GM21576 (cell line): Measurements from ENCODE around the gene GPR4.
A peak's percentile ranks its signal among the peaks of the same experiment; 100 is the strongest.

Experiments used
- ATAC-seq: cut with Tn5 transposase; IDR thresholded peaks from one replicate; pipeline ENCODE4 v1.9.1; 2021; ENCODE audit warnings: mild to moderate bottlenecking, moderate library complexity; ENCODE audit not compliant: unreplicated experiment

The GPR4 gene

GRCh38 chr19:45590300-45591003 is 11.6 kb downstream of the GPR4 start:
- no peak for ATAC-seq

GRCh38 chr19:45589768-45590167 is 12.2 kb downstream of the GPR4 start:
- ATAC-seq, result no peak

- ATAC-seq, result no peak
Observed at GRCh38 chr19:45587873-45588272, 14.1 kb downstream of the GPR4 start.

DNA sequence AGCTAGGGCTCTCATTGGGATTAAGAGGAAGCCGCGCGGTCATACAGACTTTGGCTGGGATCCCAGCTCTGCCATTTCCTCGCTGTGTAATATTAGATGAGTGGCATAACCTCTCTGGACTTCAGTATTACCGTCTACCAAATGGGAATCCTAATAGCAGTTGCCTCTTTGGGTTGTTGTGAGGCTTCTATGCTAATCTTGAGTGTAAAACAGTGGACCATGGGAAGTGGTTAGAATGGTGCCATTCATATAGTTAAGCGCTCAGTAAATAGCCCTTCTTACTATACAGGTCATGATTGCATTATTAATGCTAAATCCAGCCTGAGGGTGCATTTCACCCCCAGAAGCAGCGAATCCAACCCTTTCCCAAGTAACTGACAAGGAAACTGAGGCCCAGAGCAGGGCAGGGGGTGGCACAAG is 16.8 kb downstream of the GPR4 start:
- no peak for ATAC-seq

DNA sequence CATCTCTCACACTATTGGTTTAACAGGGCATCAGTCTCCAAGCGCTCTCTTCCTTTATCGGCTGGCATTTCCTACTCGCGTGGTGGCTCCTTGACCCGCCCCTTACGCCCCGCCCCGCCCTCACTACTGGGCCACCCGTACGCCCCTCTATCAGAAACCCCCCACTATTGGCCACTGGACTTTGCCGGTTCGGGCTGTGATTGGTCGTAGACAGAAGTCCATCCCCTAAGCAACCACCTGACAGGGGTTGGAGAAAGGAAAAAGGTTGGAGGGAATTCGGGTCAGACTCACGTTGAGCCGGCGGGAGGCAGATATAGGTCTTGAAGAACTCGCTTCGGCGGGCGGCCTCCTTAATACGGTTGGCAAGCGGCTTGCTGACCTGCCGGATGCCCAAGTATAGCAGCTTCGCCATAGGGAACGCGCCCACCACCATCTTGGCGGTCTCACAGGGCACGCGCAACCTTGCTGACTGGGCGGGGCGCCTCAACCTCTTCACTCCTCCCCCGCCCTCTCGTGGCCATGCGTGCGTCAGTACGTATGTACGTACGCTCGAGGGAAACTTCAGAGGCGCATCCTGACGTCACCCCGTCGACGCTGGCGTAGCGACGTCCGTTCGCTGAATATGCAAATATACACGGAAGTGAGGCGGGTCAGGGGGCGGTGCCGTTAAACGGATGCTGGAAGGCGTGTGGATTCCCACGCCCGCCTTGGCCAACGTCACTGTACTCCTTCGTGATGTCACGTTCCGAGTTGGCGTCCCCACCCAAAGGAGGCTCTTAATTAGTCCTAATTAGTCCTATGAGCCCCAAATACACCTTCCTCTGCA is 17.5 kb downstream of the GPR4 start, which contains the start of gene OPA3:
OPA3 (minus strand) TSS at position 471 of the 826 bp plus-strand sequence; CDS start at position 433, 38 bp downstream.
- ATAC-seq, result peak; percentile 84

DNA sequence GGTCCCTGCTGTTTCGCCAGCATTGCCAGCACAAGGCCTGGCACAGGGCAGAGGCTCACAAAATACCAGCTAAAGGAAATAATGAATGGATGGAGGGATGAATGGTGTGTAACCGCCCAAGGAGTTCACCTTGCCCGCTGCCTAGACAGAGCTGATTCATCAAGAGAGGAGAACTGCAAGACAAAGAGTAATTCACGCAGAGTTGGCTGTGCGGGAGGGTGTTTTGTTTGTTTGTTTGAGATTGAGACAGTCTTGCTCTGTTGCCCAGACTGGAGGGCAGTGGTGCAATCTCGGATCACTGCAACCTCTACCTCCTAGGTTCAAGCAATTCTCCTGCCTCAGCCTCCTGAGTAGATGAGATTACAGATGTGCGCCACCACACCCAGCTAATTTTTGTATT is 20.4 kb downstream of the GPR4 start:
- no peak for ATAC-seq

DNA sequence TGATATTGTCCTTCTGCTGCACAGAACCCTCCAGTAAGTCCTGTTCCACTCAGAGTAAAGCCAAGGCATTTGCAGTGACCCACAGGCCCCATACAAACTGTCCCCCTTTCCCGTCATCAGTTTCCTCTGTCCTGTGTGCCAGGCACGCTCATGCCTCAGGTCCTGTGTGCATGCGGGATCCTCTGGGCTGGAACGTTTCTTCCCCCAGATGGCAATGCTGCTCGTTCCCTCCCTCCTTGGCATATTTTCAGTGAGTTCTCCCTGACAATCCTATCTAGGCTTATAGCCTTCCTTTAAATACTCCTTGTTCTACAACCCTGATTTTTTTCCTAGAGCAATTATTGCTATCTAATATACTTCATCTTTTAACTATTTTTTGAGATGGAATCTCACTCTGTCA is 23.2 kb downstream of the GPR4 start:
- no peak for ATAC-seq

- ATAC-seq, result no peak
Observed at GRCh38 chr19:45577111-45577905, 24.7 kb downstream of the GPR4 start.

DNA sequence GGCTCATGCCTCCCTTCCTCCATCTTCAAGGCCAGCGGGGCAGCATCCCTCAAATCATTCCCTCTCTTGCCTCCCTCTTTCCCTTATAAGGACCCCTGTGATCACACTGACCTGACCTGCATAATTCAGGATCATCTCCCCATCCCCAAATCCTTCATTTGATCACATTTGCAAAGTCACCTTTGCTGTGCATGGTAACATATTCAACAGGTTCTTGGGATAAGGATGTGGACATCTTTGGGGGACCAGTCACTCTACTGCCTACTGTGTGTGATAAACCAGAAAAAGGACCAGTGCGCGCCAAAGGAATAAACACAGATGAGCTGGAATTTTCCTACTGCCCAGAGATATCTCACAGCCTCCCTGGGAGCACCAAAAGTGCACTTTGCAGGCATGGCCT is 25.3 kb downstream of the GPR4 start:
- no peak for ATAC-seq

- ATAC-seq, result no peak
Observed at GRCh38 chr19:45575216-45575615, 26.8 kb downstream of the GPR4 start.

DNA sequence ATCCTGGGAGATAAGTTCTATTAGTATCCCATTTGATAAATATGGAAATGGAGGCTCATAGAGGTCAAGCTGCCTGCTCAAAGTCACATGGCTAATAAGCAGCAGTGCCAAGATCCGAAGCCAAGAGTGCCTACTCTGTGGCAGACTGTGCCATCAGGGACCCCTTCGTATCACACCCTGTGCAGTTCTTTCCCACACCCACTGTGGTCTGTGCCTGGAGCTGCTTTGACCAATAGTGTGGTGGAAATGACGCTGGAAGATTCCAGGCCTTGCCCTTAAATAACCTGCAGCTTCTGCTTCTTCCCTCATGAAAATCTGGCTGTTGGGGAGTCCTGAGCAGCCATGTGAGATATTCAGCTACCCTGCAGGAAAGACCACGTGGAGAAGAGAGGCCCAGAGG is 27.5 kb downstream of the GPR4 start:
- ATAC-seq, result no peak

DNA sequence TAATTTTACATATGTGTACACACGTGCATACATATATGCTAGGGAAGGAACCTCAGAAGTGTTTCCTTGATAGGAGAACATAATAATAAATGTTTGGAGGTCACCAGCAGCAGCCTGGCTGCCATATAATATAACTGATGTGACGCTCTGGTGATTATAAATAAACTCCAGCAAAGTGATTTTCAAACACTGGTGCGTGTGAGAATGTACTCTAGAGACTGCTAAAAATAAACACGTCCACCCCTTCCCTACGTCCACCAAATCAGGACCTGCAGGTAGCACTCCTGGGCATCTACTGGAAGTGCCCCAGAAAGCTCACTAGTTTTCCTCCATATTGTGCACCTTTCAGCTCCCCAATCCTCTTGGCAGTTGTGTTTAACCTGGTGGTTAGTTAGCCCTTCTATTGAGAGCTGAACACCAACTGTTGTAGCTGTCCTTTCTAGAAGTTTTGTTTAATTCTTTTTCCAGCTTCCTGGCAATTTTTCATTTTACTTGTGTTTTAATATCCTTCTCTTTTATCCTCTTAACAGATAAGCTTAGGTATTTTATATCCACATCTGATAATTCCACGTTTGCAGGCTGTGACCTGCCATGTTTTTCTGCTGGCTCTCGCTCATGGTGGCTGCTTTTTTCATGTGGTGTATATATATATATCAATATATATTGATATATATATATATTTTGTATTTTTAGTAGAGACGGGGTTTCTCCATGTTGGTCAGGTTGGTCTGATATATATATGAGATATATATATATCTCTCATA is 30.4 kb downstream of the GPR4 start:
- no peak for ATAC-seq

- no peak for ATAC-seq
Observed at GRCh38 chr19:45569619-45570421, 32.2 kb downstream of the GPR4 start.

GRCh38 chr19:45568732-45569131 is 33.3 kb downstream of the GPR4 start:
- ATAC-seq, result no peak

DNA sequence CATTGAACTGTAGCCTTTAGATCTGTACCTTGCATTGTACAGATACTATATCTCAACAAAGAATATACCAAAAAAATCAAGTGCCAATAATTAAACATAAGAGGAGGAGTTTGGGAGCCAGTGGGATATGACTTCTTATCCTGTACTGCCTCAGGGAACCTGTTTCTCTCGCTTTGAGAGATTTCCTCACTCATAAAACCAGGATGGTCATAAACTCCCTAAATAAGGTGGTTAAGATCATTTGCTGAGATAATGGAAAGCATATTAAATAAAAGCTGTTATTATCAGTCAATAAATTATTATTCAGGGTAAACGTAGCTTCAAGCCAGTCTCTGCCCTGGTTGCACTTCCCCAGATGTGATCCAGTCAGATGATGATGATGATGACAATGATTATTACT is 34.4 kb downstream of the GPR4 start:
- no peak for ATAC-seq

GRCh38 chr19:45564131-45564780 is 37.8 kb downstream of the GPR4 start:
- no peak for ATAC-seq

DNA sequence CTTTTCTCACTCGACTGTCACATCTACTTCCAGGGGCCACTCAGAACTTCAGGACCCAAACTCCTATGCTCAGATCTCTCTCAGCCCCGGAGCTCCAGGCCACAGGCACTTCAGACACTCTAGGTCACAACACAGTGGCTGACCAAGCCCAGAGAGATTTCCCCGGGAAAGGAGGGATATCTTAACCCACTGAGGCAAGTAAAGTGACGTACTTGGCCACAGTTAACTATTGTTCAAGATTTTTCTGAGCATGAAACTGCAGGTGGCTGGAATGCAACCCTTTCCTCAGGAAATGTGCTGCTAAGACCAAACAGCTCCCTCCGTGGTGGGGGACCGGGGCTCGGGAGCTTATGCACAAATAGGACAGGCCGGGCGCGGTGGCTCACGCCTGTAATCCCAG is 41.3 kb downstream of the GPR4 start:
- no peak for ATAC-seq

- ATAC-seq, result no peak
Observed at GRCh38 chr19:45560038-45560437, 42.0 kb downstream of the GPR4 start.

DNA sequence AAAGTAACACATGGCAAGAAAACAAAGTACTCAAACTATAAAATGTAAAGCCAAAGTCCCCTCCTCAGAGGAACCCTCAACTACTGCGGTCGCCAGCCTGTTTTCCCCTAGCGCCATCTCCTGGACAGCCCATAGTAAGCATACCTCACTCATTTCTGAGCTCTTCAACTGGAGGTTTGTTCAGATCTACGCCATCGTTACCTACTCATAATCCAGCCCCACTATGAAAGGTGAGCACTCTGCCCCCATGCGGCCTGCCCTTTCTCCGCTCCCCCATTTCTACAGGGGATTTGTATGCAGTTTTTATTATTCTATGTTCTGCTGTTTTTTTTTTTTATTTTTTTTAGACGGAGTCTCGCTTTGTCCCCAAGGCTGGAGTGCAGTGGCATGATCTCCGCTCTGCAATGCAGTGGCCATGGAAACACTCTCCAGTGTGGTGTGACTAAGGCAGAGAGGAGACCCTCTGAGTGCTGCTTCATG is 43.6 kb downstream of the GPR4 start:
- no peak for ATAC-seq
